ENCODE measurements around the gene UGT1A8. TPM values are rescaled to one million over a fixed set of nuclear protein-coding genes. Genes with fewer than 3 reads are reported as not detected.

The UGT1A8 gene
- total and polyA plus RNA-seq, 2 experiments from 2014 or later = 0.10 TPM; not detected in 1

DNA sequence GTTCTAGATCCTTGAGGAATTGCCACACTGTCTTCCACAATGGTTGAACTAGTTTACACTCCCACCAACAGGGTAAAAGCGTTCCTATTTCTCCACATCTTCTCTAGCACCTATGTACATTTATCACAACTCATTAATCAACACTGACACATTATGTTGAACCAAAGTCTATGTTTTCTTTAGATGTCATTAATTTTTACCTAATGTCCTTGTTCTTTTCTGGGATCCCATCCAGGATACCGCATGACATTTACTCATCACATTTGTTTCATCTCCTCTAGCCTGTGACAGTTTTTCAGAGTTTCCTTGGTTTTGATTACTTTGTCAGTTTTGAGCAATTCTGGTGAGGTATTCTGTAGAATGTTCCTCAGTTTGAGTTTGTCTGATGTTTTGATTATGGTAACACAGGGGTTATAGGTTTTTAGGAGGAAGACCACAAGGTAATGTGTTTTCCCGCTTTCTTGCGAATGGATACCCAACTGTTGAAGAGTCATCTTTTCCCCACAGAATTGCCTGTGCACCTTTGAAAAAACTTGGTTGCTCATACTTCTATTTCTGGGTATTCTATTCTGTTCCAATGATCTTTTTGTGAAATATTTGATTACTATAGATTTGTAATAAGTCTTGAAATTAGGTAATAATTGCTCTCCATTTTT is 51.3 kb downstream of the UGT1A8 start:
- Histone ChIP-seq H3K4me1 (ENCODE audit: insufficient read depth) (no peaks in the 10 kb centered on the region), H3K4me2 (no peak overlapping the region), H2AFZ (no peak overlapping the region), H4K20me1 (ENCODE audit: insufficient read depth, poor library complexity, severe bottlenecking) (no peaks in the 10 kb centered on the region), H3K36me3 (replicated peaks; ENCODE audit: insufficient read depth, low read depth) (no peaks in the 10 kb centered on the region), H3K27ac (no peak overlapping the region), H3K79me2 (no peaks in the 10 kb centered on the region), H3K4me3 (no peak overlapping the region), H3K27me3 (no peaks in the 10 kb centered on the region), H3K9me3 (ENCODE audit: low read depth) (no peaks in the 10 kb centered on the region), H3K9me2 (replicated peaks; ENCODE audit: insufficient read depth) (no peaks in the 10 kb centered on the region)
- DNase-seq (ENCODE audit: low spot score) = no peak
- TF ChIP-seq EZH2 (IDR thresholded peaks at IDR 0.05; ENCODE audit: borderline replicate concordance) (no peak), EZH2phosphoT487 (IDR thresholded peaks at IDR 0.05; ENCODE audit: low read depth, severe bottlenecking, unreplicated experiment) (no peak)
- TF ChIP-seq, protein P1, sequence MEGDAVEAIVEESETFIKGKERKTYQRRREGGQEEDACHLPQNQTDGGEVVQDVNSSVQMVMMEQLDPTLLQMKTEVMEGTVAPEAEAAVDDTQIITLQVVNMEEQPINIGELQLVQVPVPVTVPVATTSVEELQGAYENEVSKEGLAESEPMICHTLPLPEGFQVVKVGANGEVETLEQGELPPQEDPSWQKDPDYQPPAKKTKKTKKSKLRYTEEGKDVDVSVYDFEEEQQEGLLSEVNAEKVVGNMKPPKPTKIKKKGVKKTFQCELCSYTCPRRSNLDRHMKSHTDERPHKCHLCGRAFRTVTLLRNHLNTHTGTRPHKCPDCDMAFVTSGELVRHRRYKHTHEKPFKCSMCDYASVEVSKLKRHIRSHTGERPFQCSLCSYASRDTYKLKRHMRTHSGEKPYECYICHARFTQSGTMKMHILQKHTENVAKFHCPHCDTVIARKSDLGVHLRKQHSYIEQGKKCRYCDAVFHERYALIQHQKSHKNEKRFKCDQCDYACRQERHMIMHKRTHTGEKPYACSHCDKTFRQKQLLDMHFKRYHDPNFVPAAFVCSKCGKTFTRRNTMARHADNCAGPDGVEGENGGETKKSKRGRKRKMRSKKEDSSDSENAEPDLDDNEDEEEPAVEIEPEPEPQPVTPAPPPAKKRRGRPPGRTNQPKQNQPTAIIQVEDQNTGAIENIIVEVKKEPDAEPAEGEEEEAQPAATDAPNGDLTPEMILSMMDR (IDR thresholded peaks at IDR 0.05; ENCODE audit: poor library complexity) = no peak
- 92% methylated on average over 4 of the region's 4 CpGs for whole genome bisulfite sequencing (ENCODE audit: low lambda C conversion rate, missing lambda C conversion rate)

DNA sequence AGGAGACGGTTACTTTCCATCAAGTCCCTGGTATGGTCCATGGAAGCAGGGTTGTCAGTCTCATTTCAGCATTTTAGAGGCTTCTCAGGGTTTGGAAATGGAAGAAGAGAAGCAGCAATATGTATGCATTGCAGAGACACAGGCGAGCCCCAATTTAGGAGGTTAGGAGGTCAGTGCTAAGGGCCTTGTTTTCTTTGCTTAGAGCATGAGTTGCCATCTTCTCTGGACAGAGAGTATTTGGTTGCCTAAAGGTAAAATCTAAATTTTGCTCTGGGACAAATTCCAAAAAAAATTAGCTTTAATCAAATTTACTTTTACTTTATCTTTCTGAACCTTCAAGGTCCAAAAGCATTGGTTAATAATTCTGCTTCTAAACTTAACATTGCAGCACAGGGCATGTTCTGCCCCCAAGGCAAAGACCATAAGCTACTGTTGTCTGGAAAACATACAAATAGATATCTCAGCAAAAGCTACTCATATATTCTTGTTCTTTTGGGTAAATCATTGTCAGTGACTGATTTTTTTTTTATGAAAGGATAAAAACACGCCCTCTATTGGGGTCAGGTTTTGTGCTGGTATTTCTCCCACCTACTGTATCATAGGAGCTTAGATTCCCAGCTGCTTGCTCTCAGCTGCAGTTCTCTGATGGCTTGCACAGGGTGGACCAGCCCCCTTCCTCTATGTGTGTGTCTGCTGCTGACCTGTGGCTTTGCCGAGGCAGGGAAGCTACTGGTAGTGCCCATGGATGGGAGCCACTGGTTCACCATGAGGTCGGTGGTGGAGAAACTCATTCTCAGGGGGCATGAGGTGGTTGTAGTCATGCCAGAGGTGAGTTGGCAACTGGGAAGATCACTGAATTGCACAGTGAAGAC is 54.1 kb downstream of the UGT1A8 start, which contains the start of gene UGT1A9:
TSS of gene UGT1A9 (plus strand) at position 609 of the 872 bp plus-strand sequence. CDS start at position 646, 37 bp downstream.
- Histone ChIP-seq H3K27ac (no peak within 1 kb of the TSS), H3K4me1 (ENCODE audit: insufficient read depth) (no peaks in the 10 kb centered on the region), H3K9me2 (replicated peaks; ENCODE audit: insufficient read depth) (no peaks in the 10 kb centered on the region), H3K4me3 (no peak within 1 kb of the TSS), H3K4me2 (no peak within 1 kb of the TSS), H4K20me1 (ENCODE audit: insufficient read depth, poor library complexity, severe bottlenecking) (no peaks in the 10 kb centered on the region), H3K79me2 (no peaks in the 10 kb centered on the region), H3K36me3 (replicated peaks; ENCODE audit: insufficient read depth, low read depth) (no peaks in the 10 kb centered on the region), H3K27me3 (no peaks in the 10 kb centered on the region), H2AFZ (no peak within 1 kb of the TSS), H3K9me3 (ENCODE audit: low read depth) (no peaks in the 10 kb centered on the region)
- TF ChIP-seq, protein P1 (IDR thresholded peaks at IDR 0.05; ENCODE audit: poor library complexity) = no peak
- TF ChIP-seq EZH2 (IDR thresholded peaks at IDR 0.05; ENCODE audit: borderline replicate concordance) = no peak
- no peak for TF ChIP-seq EZH2phosphoT487 (IDR thresholded peaks at IDR 0.05; ENCODE audit: low read depth, severe bottlenecking, unreplicated experiment)
- 89% methylated on average over 5 of the region's 5 CpGs for WGBS (ENCODE audit: low lambda C conversion rate, missing lambda C conversion rate)
- no peak for DNase-seq (ENCODE audit: low spot score)

DNA sequence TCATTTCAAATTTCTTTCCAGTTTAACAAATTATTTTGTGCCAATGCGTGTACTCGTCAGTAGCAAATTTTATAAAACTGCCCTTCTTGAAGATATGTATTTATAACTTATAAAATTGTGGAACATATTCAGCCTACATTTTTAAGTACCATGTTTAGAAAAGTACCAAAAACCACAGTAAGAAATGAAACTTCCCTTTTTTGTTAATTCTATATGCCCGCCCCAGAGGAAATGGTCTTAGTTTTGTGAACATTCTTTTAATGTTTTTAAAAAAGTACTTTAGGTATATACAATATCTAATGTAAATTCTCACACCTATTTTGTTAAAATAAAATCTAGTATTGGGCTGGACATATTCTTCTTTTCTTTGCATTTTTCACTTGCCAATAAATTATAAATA is 55.5 kb downstream of the UGT1A8 start:
- Histone ChIP-seq H3K79me2 (no peaks in the 10 kb centered on the region), H3K4me1 (ENCODE audit: insufficient read depth) (no peaks in the 10 kb centered on the region), H3K27me3 (no peaks in the 10 kb centered on the region), H4K20me1 (ENCODE audit: insufficient read depth, poor library complexity, severe bottlenecking) (no peaks in the 10 kb centered on the region), H3K27ac (no peak overlapping the region), H3K4me2 (no peak overlapping the region), H2AFZ (no peak overlapping the region), H3K9me3 (ENCODE audit: low read depth) (no peaks in the 10 kb centered on the region), H3K9me2 (replicated peaks; ENCODE audit: insufficient read depth) (no peaks in the 10 kb centered on the region), H3K36me3 (replicated peaks; ENCODE audit: insufficient read depth, low read depth) (no peaks in the 10 kb centered on the region), H3K4me3 (no peak overlapping the region)
- no peak for DNase-seq (ENCODE audit: low spot score)
- 94% methylated on average over 3 of the region's 3 CpGs for WGBS (ENCODE audit: low lambda C conversion rate, missing lambda C conversion rate)
- TF ChIP-seq EZH2 (IDR thresholded peaks at IDR 0.05; ENCODE audit: borderline replicate concordance) = no peak
- no peak for TF ChIP-seq EZH2phosphoT487 (IDR thresholded peaks at IDR 0.05; ENCODE audit: low read depth, severe bottlenecking, unreplicated experiment)
- TF ChIP-seq, protein P1 (IDR thresholded peaks at IDR 0.05; ENCODE audit: poor library complexity) = no peak

Data from hepatocyte (in vitro differentiated cells).